ENCODE results near the gene NR0B1. TPM values are rescaled to one million over a fixed set of nuclear protein-coding genes. Genes with fewer than 3 reads are reported as not detected.

The NR0B1 gene
- total and polyA plus RNA-seq, 2 of the 4 experiments (the other 2 are of a cell fraction): not detected

DNA sequence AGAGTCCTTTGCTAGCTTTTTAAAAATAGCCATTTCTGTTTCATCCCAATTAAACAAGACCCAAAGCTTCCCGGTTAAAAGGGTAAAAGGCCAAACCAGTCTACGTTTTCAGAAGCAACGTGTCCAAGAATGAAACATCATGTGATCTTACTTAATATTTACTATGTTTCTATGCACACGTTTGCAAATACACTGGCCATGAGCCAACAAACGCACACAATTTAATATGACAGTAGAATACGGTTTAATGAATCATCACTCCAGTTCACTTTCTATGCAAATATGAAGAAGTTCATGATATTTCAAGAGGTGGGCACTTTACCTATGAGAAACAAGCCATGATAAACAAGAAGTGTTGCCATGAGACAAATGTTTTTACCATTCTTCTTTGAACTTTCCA is 4.3 kb downstream of the NR0B1 start:
- BruUV-seq (replicated peaks): no TSS peak
- Histone ChIP-seq H3K36me3 (ENCODE audit: control insufficient read depth, insufficient read depth, low read length) (no peaks in the 10 kb centered on the region), H4K20me1 (ENCODE audit: insufficient read depth, low read length) (no peaks in the 10 kb centered on the region), H3K27ac (ENCODE audit: insufficient read depth, low read length) (no peak overlapping the region), H3K14ac (replicated peaks; ENCODE audit: low read depth, low read length) (no peak overlapping the region), H2AFZ (replicated peaks; ENCODE audit: low read length, poor library complexity) (no peak overlapping the region), H4K5ac (ENCODE audit: low read depth, low read length) (no peak overlapping the region), H2BK5ac (ENCODE audit: low read depth, low read length, poor library complexity, severe bottlenecking) (no peak overlapping the region), H4K8ac (ENCODE audit: low read depth in 2 of 2, low read length in 2 of 2) (no peak overlapping the region), H2BK120ac (ENCODE audit: low read depth, low read length) (no peak overlapping the region), H3K4me3 (ENCODE audit: insufficient read depth, low read depth, low read length) (no peak overlapping the region), H2AK5ac (ENCODE audit: low read depth, low read length) (no peak overlapping the region), H3K4ac (ENCODE audit: low read depth, low read length) (no peak overlapping the region), H3K9ac (ENCODE audit: low read depth, low read length) (no peak overlapping the region), H3K9me3 (ENCODE audit: control insufficient read depth, insufficient read depth, low read length) (no peaks in the 10 kb centered on the region), H3K56ac (ENCODE audit: extremely low read depth, insufficient read depth, low read length) (no peak overlapping the region), H3K4me1 (ENCODE audit: control insufficient read depth, insufficient read depth, low read length) (no peaks in the 10 kb centered on the region), H2AK9ac (replicated peaks; ENCODE audit: low read depth, low read length, poor library complexity) (no peak overlapping the region), H4K91ac (ENCODE audit: insufficient read depth, low read depth, low read length) (no peak overlapping the region), H2BK15ac (ENCODE audit: low read depth, low read length) (no peak overlapping the region), H3K79me1 (ENCODE audit: low read depth in 1 of 2, low read length in 2 of 2) (no peaks in the 10 kb centered on the region), H3K9me1 (ENCODE audit: insufficient read depth, low read length) (no peaks in the 10 kb centered on the region), H2BK20ac (ENCODE audit: low read depth, low read length) (no peak overlapping the region), H3K18ac (ENCODE audit: low read depth, low read length) (no peak overlapping the region), H3K27me3 (ENCODE audit: control insufficient read depth, insufficient read depth, low read length) (peaks cover 11% of the 10 kb centered on the region), H3K4me2 (ENCODE audit: low read depth, low read length) (no peak overlapping the region), H3K23ac (ENCODE audit: low read depth, low read length) (no peak overlapping the region)
- ATAC-seq (ENCODE audit: low read depth): no peak
- intact Hi-C loops (cut with micrococcal nuclease): no loop called here
- in situ Hi-C loops (cut with MboI; ENCODE audit: low sequenced_read_pairs): no loop called here
- TF ChIP-seq POLR2A (IDR thresholded peaks at IDR 0.05; ENCODE audit: low read depth, low read length) (no peak), CEBPB (IDR thresholded peaks at IDR 0.05; ENCODE audit: low read depth, low read length) (no peak), SMC3 (IDR thresholded peaks at IDR 0.05; ENCODE audit: low read depth, low read length) (no peak), MAFK (IDR thresholded peaks at IDR 0.05; ENCODE audit: low read depth, low read length) (no peak), NFE2L2 (IDR thresholded peaks at IDR 0.05; ENCODE audit: low read depth, low read length) (no peak)
- dilution Hi-C loops (cut with HindIII; ENCODE audit: low sequenced_read_pairs, unreplicated experiment): no loop called here
- no CpG with 5 or more reads among the region's 6 CpGs for WGBS, 2 experiments (ENCODE audit: extremely low coverage in 2 of 2, insufficient read length in 1 of 2)
- CTCF ChIA-PET: no interaction called here
- no peak for DNase-seq
- POLR2A ChIA-PET (ENCODE audit: unreplicated experiment): no interaction called here
